WERI-Rb-1 (cell line): Measurements from ENCODE around the gene SMC6.

Experiments used
- DNase-seq: peaks from one replicate; pipeline ENCODE4 v3.0.0-alpha.2; 2020
- H3K27ac ChIP-seq: fragments of 250-450 bp; sonication (Bioruptor Pico); 2 replicates; pipeline ENCODE4 v1.5.1; 2020; ENCODE audit warnings: mild to moderate bottlenecking, moderate library complexity
- H3K27me3 ChIP-seq: fragments of 250-450 bp; sonication (Bioruptor Pico); 2 replicates; pipeline ENCODE4 v1.5.1; 2021; ENCODE audit warnings: mild to moderate bottlenecking, low read depth, moderate library complexity; ENCODE audit not compliant: insufficient read depth, severe bottlenecking
- H3K36me3 ChIP-seq: fragments of 250-450 bp; sonication (Bioruptor Pico); 2 replicates; pipeline ENCODE4 v1.5.1; 2020; ENCODE audit warnings: mild to moderate bottlenecking, moderate library complexity
- H3K4me3 ChIP-seq: 2 replicates; pipeline ENCODE4 v1.5.1; 2011; ENCODE audit warnings: low read depth, mild to moderate bottlenecking, control low read depth, low read length
- H3K9me3 ChIP-seq: fragments of 250-450 bp; sonication (Bioruptor Pico); 2 replicates; pipeline ENCODE4 v1.5.1; 2021; ENCODE audit warnings: mild to moderate bottlenecking, moderate library complexity; ENCODE audit not compliant: severe bottlenecking
- TF ChIP-seq, protein P1 (sequence below): IDR thresholded peaks from 2 replicates; pipeline ENCODE4 v1.5.1; 2011; ENCODE audit warnings: low read depth, mild to moderate bottlenecking, control low read depth, inconsistent platforms, low read length

SMC6 gene

GRCh38 chr2:17661460-17661859 lies 92.2 kb downstream of the SMC6 start:
- TF ChIP-seq, protein P1, sequence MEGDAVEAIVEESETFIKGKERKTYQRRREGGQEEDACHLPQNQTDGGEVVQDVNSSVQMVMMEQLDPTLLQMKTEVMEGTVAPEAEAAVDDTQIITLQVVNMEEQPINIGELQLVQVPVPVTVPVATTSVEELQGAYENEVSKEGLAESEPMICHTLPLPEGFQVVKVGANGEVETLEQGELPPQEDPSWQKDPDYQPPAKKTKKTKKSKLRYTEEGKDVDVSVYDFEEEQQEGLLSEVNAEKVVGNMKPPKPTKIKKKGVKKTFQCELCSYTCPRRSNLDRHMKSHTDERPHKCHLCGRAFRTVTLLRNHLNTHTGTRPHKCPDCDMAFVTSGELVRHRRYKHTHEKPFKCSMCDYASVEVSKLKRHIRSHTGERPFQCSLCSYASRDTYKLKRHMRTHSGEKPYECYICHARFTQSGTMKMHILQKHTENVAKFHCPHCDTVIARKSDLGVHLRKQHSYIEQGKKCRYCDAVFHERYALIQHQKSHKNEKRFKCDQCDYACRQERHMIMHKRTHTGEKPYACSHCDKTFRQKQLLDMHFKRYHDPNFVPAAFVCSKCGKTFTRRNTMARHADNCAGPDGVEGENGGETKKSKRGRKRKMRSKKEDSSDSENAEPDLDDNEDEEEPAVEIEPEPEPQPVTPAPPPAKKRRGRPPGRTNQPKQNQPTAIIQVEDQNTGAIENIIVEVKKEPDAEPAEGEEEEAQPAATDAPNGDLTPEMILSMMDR, result no peak
- no peak for DNase-seq
- Histone ChIP-seq H3K9me3 (no peaks in the 10 kb centered on the region), H3K27ac (no peak overlapping the region), H3K36me3 (peaks cover 50% of the 10 kb centered on the region), H3K27me3 (no peaks in the 10 kb centered on the region), H3K4me3 (no peak overlapping the region)

DNA sequence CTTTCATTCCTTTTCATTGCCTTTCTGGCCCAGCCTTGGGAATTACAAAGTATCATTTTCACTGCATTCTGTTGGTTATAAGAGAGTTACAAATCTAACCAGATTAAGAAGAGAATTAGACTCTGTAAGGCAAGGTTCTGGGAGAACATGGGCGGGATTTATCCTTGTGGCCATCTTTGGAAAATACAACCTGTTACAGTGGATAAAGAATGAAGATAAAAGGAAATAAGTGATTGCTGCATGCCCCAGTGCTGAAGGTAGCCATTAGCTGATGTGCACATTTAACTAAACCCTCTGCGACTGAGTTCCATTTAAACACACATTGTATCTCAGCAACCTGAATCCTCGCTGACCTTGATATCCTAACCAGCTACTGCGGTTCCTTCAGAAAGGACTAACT lies 93.4 kb downstream of the SMC6 start:
- Histone ChIP-seq H3K27me3 (no peaks in the 10 kb centered on the region), H3K4me3 (no peak overlapping the region), H3K36me3 (peaks cover 41% of the 10 kb centered on the region), H3K9me3 (no peaks in the 10 kb centered on the region), H3K27ac (no peak overlapping the region)
- TF ChIP-seq, protein P1, result no peak
- DNase-seq, result no peak

DNA sequence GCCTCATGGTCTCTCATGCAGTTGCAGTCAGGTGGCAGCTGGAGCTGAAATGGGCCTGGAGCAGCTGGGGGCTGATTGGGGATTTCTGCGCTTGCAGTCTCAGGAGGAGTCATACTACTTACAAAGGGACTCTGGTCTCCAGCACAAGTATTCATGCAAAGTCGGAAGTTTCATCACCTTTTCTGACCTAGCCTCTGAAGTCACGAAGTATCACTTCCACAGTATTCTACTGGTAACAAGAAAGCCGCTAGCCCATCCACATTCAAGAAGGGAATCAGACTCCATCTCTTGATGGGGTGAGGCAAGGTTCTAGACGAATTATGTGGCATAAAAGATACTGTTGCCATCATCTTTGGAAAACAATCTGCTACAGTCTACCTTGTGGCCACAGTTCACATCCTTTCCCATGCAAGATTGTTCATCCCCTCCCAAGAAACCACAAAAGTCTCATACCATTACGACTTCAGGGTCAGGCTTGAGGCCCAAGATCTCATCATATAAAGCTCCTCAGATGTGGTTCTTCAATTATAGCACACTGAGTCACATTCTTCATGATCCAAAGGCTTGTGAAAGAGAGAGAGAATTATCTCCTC lies 95.3 kb downstream of the SMC6 start:
- Histone ChIP-seq H3K4me3 (no peak overlapping the region), H3K9me3 (no peaks in the 10 kb centered on the region), H3K36me3 (peaks cover 24% of the 10 kb centered on the region), H3K27me3 (no peaks in the 10 kb centered on the region), H3K27ac (no peak overlapping the region)
- DNase-seq, result no peak
- TF ChIP-seq, protein P1, result no peak

GRCh38 chr2:17657759-17658158 lies 95.9 kb downstream of the SMC6 start:
- TF ChIP-seq, protein P1, result no peak
- Histone ChIP-seq H3K4me3 (no peak overlapping the region), H3K9me3 (no peaks in the 10 kb centered on the region), H3K27me3 (no peaks in the 10 kb centered on the region), H3K36me3 (peaks cover 19% of the 10 kb centered on the region), H3K27ac (no peak overlapping the region)
- DNase-seq, result no peak

DNA sequence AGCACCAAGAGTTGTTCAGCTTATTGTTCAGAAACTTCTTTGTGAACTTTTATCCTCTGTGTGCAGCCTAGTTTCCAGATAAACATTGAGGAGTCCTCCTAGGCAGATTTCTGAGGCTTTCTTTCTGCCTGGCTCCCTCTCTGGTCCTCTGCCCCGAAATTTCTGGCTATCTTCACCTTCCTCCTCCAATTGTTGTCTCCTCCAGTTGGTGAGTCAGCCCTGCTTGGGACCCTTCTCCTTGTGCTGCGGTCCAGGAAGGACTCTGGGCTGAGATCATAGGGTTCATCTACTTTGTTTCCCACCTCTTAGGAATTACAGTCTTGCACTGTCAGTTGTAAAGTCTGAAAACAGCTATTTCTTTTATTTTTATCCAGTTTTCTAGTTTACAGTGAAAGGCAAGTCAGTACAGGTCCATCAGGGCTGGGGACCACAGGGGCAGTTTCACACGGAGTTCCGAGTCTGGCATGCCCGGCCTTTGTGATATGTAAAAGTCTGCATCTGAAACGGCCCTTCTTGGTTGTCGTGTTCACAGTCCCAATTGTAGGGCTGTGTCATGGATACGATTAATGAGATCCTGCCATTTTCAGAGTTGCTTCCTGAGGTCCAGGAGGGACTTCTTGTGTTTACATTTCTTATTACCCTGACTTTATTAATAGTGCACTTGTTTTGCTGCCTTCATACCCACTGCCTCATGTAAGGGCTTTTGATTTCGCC lies 100.8 kb downstream of the SMC6 start:
- TF ChIP-seq, protein P1, result no peak
- no peaks in the 10 kb centered on the region for H3K9me3 ChIP-seq
- no peak overlapping the region for H3K27ac ChIP-seq

More for the DNA sequence above, 100.8 kb downstream of the SMC6 start:
- no peak for DNase-seq
- Histone ChIP-seq H3K27me3 (no peaks in the 10 kb centered on the region), H3K36me3 (no peaks in the 10 kb centered on the region; the same call in 1 of the 2 replicates), H3K4me3 (no peak overlapping the region)
